ENCODE data around the gene ZBTB8OS.

DNA sequence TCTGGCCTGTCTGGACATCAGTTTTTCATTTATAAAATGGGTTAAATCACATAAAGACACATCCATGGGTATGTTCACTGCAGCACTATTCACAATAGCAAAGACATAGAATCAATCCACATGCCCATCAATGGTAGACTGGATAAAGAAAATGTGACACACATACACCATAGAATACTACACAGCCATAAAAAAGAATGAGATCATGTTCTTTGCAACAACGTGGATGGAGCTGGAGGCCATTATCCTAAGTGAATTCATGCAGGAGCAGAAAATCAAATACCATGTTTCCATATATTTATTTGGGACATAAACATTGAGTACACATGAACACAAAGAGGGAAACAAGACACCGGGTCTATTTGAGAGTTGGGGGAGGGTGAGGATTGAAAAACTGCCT lies 28.1 kb downstream of the ZBTB8OS start:
- TF ChIP-seq, protein P1, sequence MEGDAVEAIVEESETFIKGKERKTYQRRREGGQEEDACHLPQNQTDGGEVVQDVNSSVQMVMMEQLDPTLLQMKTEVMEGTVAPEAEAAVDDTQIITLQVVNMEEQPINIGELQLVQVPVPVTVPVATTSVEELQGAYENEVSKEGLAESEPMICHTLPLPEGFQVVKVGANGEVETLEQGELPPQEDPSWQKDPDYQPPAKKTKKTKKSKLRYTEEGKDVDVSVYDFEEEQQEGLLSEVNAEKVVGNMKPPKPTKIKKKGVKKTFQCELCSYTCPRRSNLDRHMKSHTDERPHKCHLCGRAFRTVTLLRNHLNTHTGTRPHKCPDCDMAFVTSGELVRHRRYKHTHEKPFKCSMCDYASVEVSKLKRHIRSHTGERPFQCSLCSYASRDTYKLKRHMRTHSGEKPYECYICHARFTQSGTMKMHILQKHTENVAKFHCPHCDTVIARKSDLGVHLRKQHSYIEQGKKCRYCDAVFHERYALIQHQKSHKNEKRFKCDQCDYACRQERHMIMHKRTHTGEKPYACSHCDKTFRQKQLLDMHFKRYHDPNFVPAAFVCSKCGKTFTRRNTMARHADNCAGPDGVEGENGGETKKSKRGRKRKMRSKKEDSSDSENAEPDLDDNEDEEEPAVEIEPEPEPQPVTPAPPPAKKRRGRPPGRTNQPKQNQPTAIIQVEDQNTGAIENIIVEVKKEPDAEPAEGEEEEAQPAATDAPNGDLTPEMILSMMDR (IDR thresholded peaks at IDR 0.05; ENCODE audit: low read depth, low read length, poor library complexity, severe bottlenecking): no peak
- TF ChIP-seq EZH2phosphoT487 (IDR thresholded peaks at IDR 0.05; ENCODE audit: borderline replicate concordance, low read length): no peak

Measured in DOHH2 (cell line).